Transverse colon (tissue), 4 donors: Measurements from ENCODE around the gene PAK1.

Experiments
- EP300 ChIP-seq: sonication (generic); formaldehyde crosslinking; IDR thresholded peaks from one replicate; pipeline ENCODE4 v1.6.1; 2017; ENCODE audit warnings: antibody characterized with exemption, low read depth
- POLR2A ChIP-seq: fragments of 450-650 bp; IDR thresholded peaks from one replicate; pipeline ENCODE4 v1.6.1; 2016; ENCODE audit warnings: antibody characterized with exemption, mild to moderate bottlenecking, moderate library complexity
- POLR2AphosphoS5 ChIP-seq, 3 donors: sonication (generic); formaldehyde crosslinking; IDR thresholded peaks; one replicate each; pipeline ENCODE4 v1.6.1; 2016; ENCODE audit warnings: antibody characterized with exemption in 3 of 3
- TF ChIP-seq, protein P1 (sequence below), 5 experiments: fragments of 200-600 bp in 3 of 5; fragments of 450-650 bp in 2 of 5; sonication (generic) in 3 of 5; IDR thresholded peaks; 1 replicate in 2 of 5; 2 replicates in 3 of 5; pipeline ENCODE4 v1.5.1; 2016 to 2017; ENCODE audit warnings: antibody characterized with exemption in 5 of 5, inconsistent platforms in 3 of 5, mild to moderate bottlenecking in 2 of 5, moderate library complexity in 1 of 5

DNA sequence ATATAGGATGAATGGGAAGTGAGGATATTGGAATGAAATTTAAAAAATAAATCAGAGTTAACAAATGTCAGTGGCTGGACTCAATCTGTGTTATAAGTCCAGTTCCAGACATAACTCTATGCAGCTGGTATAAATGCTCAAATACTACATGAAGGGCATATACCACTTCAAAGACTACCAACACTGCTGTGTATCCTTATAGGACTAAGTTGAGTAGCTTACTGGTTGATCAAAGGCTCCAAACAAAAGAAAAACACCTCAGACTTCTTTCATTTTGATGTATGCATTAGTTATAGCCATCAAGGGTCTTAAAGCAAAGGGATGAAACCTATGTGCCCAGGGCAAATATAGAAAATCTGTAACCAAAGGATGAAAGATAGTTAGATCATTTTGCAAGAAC is 86.2 kb downstream of the PAK1 start:
- no peak for TF ChIP-seq POLR2A
- TF ChIP-seq, protein P1, sequence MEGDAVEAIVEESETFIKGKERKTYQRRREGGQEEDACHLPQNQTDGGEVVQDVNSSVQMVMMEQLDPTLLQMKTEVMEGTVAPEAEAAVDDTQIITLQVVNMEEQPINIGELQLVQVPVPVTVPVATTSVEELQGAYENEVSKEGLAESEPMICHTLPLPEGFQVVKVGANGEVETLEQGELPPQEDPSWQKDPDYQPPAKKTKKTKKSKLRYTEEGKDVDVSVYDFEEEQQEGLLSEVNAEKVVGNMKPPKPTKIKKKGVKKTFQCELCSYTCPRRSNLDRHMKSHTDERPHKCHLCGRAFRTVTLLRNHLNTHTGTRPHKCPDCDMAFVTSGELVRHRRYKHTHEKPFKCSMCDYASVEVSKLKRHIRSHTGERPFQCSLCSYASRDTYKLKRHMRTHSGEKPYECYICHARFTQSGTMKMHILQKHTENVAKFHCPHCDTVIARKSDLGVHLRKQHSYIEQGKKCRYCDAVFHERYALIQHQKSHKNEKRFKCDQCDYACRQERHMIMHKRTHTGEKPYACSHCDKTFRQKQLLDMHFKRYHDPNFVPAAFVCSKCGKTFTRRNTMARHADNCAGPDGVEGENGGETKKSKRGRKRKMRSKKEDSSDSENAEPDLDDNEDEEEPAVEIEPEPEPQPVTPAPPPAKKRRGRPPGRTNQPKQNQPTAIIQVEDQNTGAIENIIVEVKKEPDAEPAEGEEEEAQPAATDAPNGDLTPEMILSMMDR (IDR thresholded peaks at IDR 0.05), result no peak
- TF ChIP-seq POLR2AphosphoS5 (IDR thresholded peaks at IDR 0.05), result no peak
- no peak for TF ChIP-seq EP300
